HL-60 (cell line): ENCODE results near the gene DSCAML1.

ENCODE experiments used
- DNase-seq, 2 experiments: peaks; one replicate each; pipeline ENCODE4 v3.0.0-alpha.2; 2010 to 2020; ENCODE audit warnings: low read depth in 1 of 2, low spot score in 1 of 2
- H3K27ac ChIP-seq: fragments of 250-450 bp; sonication (Bioruptor Pico); replicated peaks from 2 replicates; pipeline ENCODE4 v1.5.1; 2020; ENCODE audit warnings: mild to moderate bottlenecking, moderate library complexity
- H3K27me3 ChIP-seq: fragments of 250-450 bp; sonication (Bioruptor Pico); 2 replicates; pipeline ENCODE4 v1.5.1; 2021; ENCODE audit warnings: mild to moderate bottlenecking, moderate library complexity; ENCODE audit not compliant: insufficient read depth, poor library complexity, severe bottlenecking
- H3K4me3 ChIP-seq: replicated peaks from 2 replicates; pipeline ENCODE4 v1.5.1; 2011; ENCODE audit warnings: mild to moderate bottlenecking, control low read depth, low read length; ENCODE audit not compliant: insufficient read depth
- CTCF ChIP-seq: IDR thresholded peaks from one replicate; pipeline ENCODE4 v1.5.1; 2011; ENCODE audit warnings: low read length, control low read depth, inconsistent platforms; ENCODE audit not compliant: insufficient read depth
- GABPA ChIP-seq: IDR thresholded peaks from 2 replicates; pipeline ENCODE4 v1.6.1; 2012; ENCODE audit warnings: low read depth
- POLR2AphosphoS5 ChIP-seq: IDR thresholded peaks from 2 replicates; pipeline ENCODE4 v1.6.1; 2012; ENCODE audit warnings: low read depth
- REST ChIP-seq: IDR thresholded peaks from 2 replicates; pipeline ENCODE4 v1.6.1; 2012; ENCODE audit warnings: low read depth; ENCODE audit not compliant: insufficient replicate concordance
- SPI1 ChIP-seq: IDR thresholded peaks from 2 replicates; pipeline ENCODE4 v1.6.1; 2012; ENCODE audit warnings: low read depth, mild to moderate bottlenecking, borderline replicate concordance

The DSCAML1 gene

GRCh38 chr11:117668321-117668751 is 128.7 kb downstream of the DSCAML1 start:
- Histone ChIP-seq H3K27ac (no peak overlapping the region), H3K27me3 (no peaks in the 10 kb centered on the region), H3K4me3 (no peak overlapping the region)
- DNase-seq: no peak
- TF ChIP-seq REST (no peak), POLR2AphosphoS5 (no peak), GABPA (no peak), CTCF (no peak), SPI1 (no peak)

- TF ChIP-seq SPI1: no peak
- TF ChIP-seq GABPA: no peak
- TF ChIP-seq POLR2AphosphoS5: no peak
- TF ChIP-seq REST: no peak
- no peak for TF ChIP-seq CTCF
- Histone ChIP-seq H3K4me3 (no peak overlapping the region), H3K27me3 (no peaks in the 10 kb centered on the region), H3K27ac (no peak overlapping the region)
- no peak for DNase-seq
Measured at GRCh38 chr11:117664897-117665296, 132.1 kb downstream of the DSCAML1 start.

- no peak for DNase-seq
- Histone ChIP-seq H3K4me3 (no peak overlapping the region), H3K27ac (no peak overlapping the region), H3K27me3 (no peaks in the 10 kb centered on the region)
- no peak for TF ChIP-seq CTCF
- TF ChIP-seq POLR2AphosphoS5: no peak
- TF ChIP-seq GABPA: no peak
- TF ChIP-seq SPI1: no peak
- TF ChIP-seq REST: no peak
Measured at GRCh38 chr11:117663821-117664220, 133.2 kb downstream of the DSCAML1 start.
